Activated naive CD8-positive, alpha-beta T cell treated with anti-CD3 and anti-CD28 coated beads, Interleukin-2, amount 50 U/mL, for 24 hours (primary cell): ENCODE results near the gene TSHZ1.
A peak's percentile ranks its signal among the peaks of the same experiment; 100 is the strongest.

Experiments
- ATAC-seq: fragments of 150-1000 bp; cut with Tn5 transposase; one replicate; pipeline ENCODE4 v1.10.0; 2021
- DNase-seq: peaks from one replicate; pipeline ENCODE4 v3.0.0; 2021
- H3K27ac Mint-ChIP-seq: one replicate; pipeline ENCODE4 v1.8.0; 2021; ENCODE audit warnings: mild to moderate bottlenecking, mixed read lengths
- H3K27me3 Mint-ChIP-seq: one replicate; pipeline ENCODE4 v1.8.0; 2021; ENCODE audit warnings: mixed read lengths
- H3K36me3 Mint-ChIP-seq: one replicate; pipeline ENCODE4 v1.8.0; 2021; ENCODE audit warnings: low read depth, mixed read lengths
- H3K4me1 Mint-ChIP-seq: one replicate; pipeline ENCODE4 v1.8.0; 2021; ENCODE audit warnings: mixed read lengths
- H3K4me3 Mint-ChIP-seq: one replicate; pipeline ENCODE4 v1.8.0; 2021; ENCODE audit warnings: mild to moderate bottlenecking, moderate library complexity, mixed read lengths
- H3K9me3 Mint-ChIP-seq: one replicate; pipeline ENCODE4 v1.8.0; 2021; ENCODE audit warnings: mixed read lengths

Gene TSHZ1

GRCh38 chr18:75218065-75218923 lies 7.7 kb downstream of the TSHZ1 start:
- H3K4me3 Mint-ChIP-seq = no peak overlapping the region
- peaks cover 2% of the 10 kb centered on the region for H3K36me3 Mint-ChIP-seq
- H3K27me3 Mint-ChIP-seq = no peaks in the 10 kb centered on the region
- ATAC-seq (no peak), DNase-seq (no peak)
- H3K4me1 Mint-ChIP-seq = peaks cover 77% of the 10 kb centered on the region
- peak overlapping the region; percentile 33 for H3K27ac Mint-ChIP-seq
- no peaks in the 10 kb centered on the region for H3K9me3 Mint-ChIP-seq

- Mint-ChIP-seq H3K4me1 (peaks cover 75% of the 10 kb centered on the region), H3K9me3 (no peaks in the 10 kb centered on the region), H3K27me3 (no peaks in the 10 kb centered on the region), H3K4me3 (no peak overlapping the region), H3K36me3 (peaks cover 2% of the 10 kb centered on the region), H3K27ac (no peak overlapping the region)
- DNase-seq (no peak), ATAC-seq (no peak)
These were observed 9.3 kb downstream of the TSHZ1 start for GRCh38 chr18:75219745-75220375.

- ATAC-seq (no peak), DNase-seq (no peak)
- H3K9me3 Mint-ChIP-seq = no peaks in the 10 kb centered on the region
- no peak overlapping the region for H3K27ac Mint-ChIP-seq
- H3K4me1 Mint-ChIP-seq = peaks cover 69% of the 10 kb centered on the region
- no peaks in the 10 kb centered on the region for H3K36me3 Mint-ChIP-seq
- no peaks in the 10 kb centered on the region for H3K27me3 Mint-ChIP-seq
- no peak overlapping the region for H3K4me3 Mint-ChIP-seq
These were observed 10.2 kb downstream of the TSHZ1 start for GRCh38 chr18:75220551-75221355.

- H3K9me3 Mint-ChIP-seq = no peaks in the 10 kb centered on the region
- peaks cover 71% of the 10 kb centered on the region for H3K4me1 Mint-ChIP-seq
- H3K4me3 Mint-ChIP-seq = no peak overlapping the region
- H3K36me3 Mint-ChIP-seq = no peaks in the 10 kb centered on the region
- DNase-seq (no peak), ATAC-seq (no peak)
- H3K27me3 Mint-ChIP-seq = no peaks in the 10 kb centered on the region
- H3K27ac Mint-ChIP-seq = no peak overlapping the region
These were observed 10.8 kb downstream of the TSHZ1 start for GRCh38 chr18:75221397-75221796.

GRCh38 chr18:75221897-75222296 lies 11.3 kb downstream of the TSHZ1 start:
- ATAC-seq (no peak), DNase-seq (no peak)
- Mint-ChIP-seq H3K9me3 (no peaks in the 10 kb centered on the region), H3K36me3 (no peaks in the 10 kb centered on the region), H3K4me3 (peak overlapping the region; percentile 11), H3K27ac (no peak overlapping the region), H3K4me1 (peaks cover 71% of the 10 kb centered on the region), H3K27me3 (no peaks in the 10 kb centered on the region)

GRCh38 chr18:75222407-75222806 lies 11.8 kb downstream of the TSHZ1 start:
- no peaks in the 10 kb centered on the region for H3K9me3 Mint-ChIP-seq
- H3K27ac Mint-ChIP-seq = no peak overlapping the region
- ATAC-seq = no peak
- DNase-seq = no peak
- H3K4me3 Mint-ChIP-seq = peak overlapping the region; percentile 11
- no peaks in the 10 kb centered on the region for H3K36me3 Mint-ChIP-seq
- no peaks in the 10 kb centered on the region for H3K27me3 Mint-ChIP-seq
- H3K4me1 Mint-ChIP-seq = peaks cover 73% of the 10 kb centered on the region

- Mint-ChIP-seq H3K27me3 (no peaks in the 10 kb centered on the region), H3K27ac (no peak overlapping the region), H3K4me1 (peaks cover 82% of the 10 kb centered on the region), H3K4me3 (no peak overlapping the region), H3K9me3 (no peaks in the 10 kb centered on the region), H3K36me3 (no peaks in the 10 kb centered on the region)
- peak; percentile 48 for ATAC-seq
- DNase-seq = no peak
These were observed 13.2 kb downstream of the TSHZ1 start for GRCh38 chr18:75223687-75224347.

GRCh38 chr18:75226286-75226955 lies 15.8 kb downstream of the TSHZ1 start:
- H3K36me3 Mint-ChIP-seq = peaks cover 7% of the 10 kb centered on the region
- H3K27me3 Mint-ChIP-seq = no peaks in the 10 kb centered on the region
- DNase-seq (no peak), ATAC-seq (peak; percentile 68)
- H3K4me3 Mint-ChIP-seq = peak overlapping the region; percentile 38
- H3K4me1 Mint-ChIP-seq = peaks cover 78% of the 10 kb centered on the region
- no peaks in the 10 kb centered on the region for H3K9me3 Mint-ChIP-seq
- peak overlapping the region; percentile 47 for H3K27ac Mint-ChIP-seq

GRCh38 chr18:75226956-75227316 lies 16.3 kb downstream of the TSHZ1 start:
- H3K36me3 Mint-ChIP-seq = peaks cover 7% of the 10 kb centered on the region

GRCh38 chr18:75227535-75228296 lies 17.1 kb downstream of the TSHZ1 start:
- Mint-ChIP-seq H3K4me1 (peaks cover 70% of the 10 kb centered on the region), H3K36me3 (peaks cover 7% of the 10 kb centered on the region), H3K27ac (no peak overlapping the region), H3K27me3 (no peaks in the 10 kb centered on the region), H3K9me3 (no peaks in the 10 kb centered on the region), H3K4me3 (no peak overlapping the region)
- ATAC-seq = no peak
- DNase-seq = no peak

More at GRCh38 chr18:75226956-75227316, 16.3 kb downstream of the TSHZ1 start:
- Mint-ChIP-seq H3K4me1 (peaks cover 75% of the 10 kb centered on the region), H3K9me3 (no peaks in the 10 kb centered on the region), H3K27ac (no peak overlapping the region), H3K4me3 (peak overlapping the region; percentile 38), H3K27me3 (no peaks in the 10 kb centered on the region)
- ATAC-seq (no peak), DNase-seq (no peak)

GRCh38 chr18:75228967-75229366 lies 18.4 kb downstream of the TSHZ1 start:
- Mint-ChIP-seq H3K9me3 (no peaks in the 10 kb centered on the region), H3K36me3 (peaks cover 7% of the 10 kb centered on the region), H3K4me1 (peaks cover 63% of the 10 kb centered on the region), H3K4me3 (no peak overlapping the region), H3K27me3 (no peaks in the 10 kb centered on the region), H3K27ac (no peak overlapping the region)
- no peak for ATAC-seq
- no peak for DNase-seq

GRCh38 chr18:75229437-75229836 lies 18.8 kb downstream of the TSHZ1 start:
- DNase-seq (no peak), ATAC-seq (no peak)
- no peaks in the 10 kb centered on the region for H3K27me3 Mint-ChIP-seq
- H3K27ac Mint-ChIP-seq = no peak overlapping the region
- H3K4me1 Mint-ChIP-seq = peaks cover 58% of the 10 kb centered on the region
- no peak overlapping the region for H3K4me3 Mint-ChIP-seq
- peaks cover 7% of the 10 kb centered on the region for H3K36me3 Mint-ChIP-seq
- H3K9me3 Mint-ChIP-seq = no peaks in the 10 kb centered on the region
